Upper lobe of left lung (tissue), 6 donors: ENCODE measurements around the gene KITLG. TPM values are rescaled to one million over a fixed set of nuclear protein-coding genes. Genes with fewer than 3 reads are reported as not detected.

Source experiments
- ATAC-seq, 2 donors: fragments of 200-7000 bp; cut with Tn5 transposase; one replicate each; pipeline ENCODE4 v1.9.1; 2022; ENCODE audit warnings: mild to moderate bottlenecking in 2 of 2, moderate library complexity in 2 of 2; ENCODE audit not compliant: low FRiP score in 2 of 2
- DNase-seq, 2 donors: peaks; one replicate each; pipeline ENCODE4 v3.0.0-alpha.2; 2019 to 2020
- H3K27ac ChIP-seq, 4 donors: fragments of 200-600 bp; sonication (generic); one replicate each; pipeline ENCODE4 v1.5.1; 2016 to 2019
- H3K27me3 ChIP-seq, 4 donors: fragments of 200-600 bp; sonication (generic); one replicate each; pipeline ENCODE4 v1.5.1; 2017 to 2019
- H3K36me3 ChIP-seq, 4 donors: fragments of 200-600 bp; sonication (generic); one replicate each; pipeline ENCODE4 v1.5.1; 2016 to 2019
- H3K4me1 ChIP-seq, 4 donors: fragments of 200-600 bp; sonication (generic); one replicate each; pipeline ENCODE4 v1.5.1; 2018 to 2019
- H3K4me3 ChIP-seq, 4 donors: fragments of 200-600 bp; sonication (generic); one replicate each; pipeline ENCODE4 v1.5.1; 2017 to 2019; ENCODE audit warnings: mild to moderate bottlenecking in 2 of 4, moderate library complexity in 1 of 4
- H3K9me3 ChIP-seq, 4 donors: fragments of 200-600 bp; sonication (generic); one replicate each; pipeline ENCODE4 v1.5.1; 2018 to 2019
- CTCF ChIP-seq, 6 experiments: fragments of 450-650 bp in 4 of 6; fragments of 200-600 bp in 2 of 6; sonication (generic) in 2 of 6; IDR thresholded peaks; one replicate each; pipeline ENCODE4 v1.5.1; 2016 to 2019; ENCODE audit warnings: antibody characterized with exemption in 6 of 6
- EP300 ChIP-seq, 4 donors: sonication (generic); formaldehyde crosslinking; IDR thresholded peaks; one replicate each; pipeline ENCODE4 v1.5.1; 2017; ENCODE audit warnings: antibody characterized with exemption in 4 of 4, control low read depth in 2 of 4
- POLR2A ChIP-seq, 4 donors: fragments of 450-650 bp; IDR thresholded peaks; one replicate each; pipeline ENCODE4 v1.5.1; 2016 to 2017; ENCODE audit warnings: antibody characterized with exemption in 4 of 4, mild to moderate bottlenecking in 2 of 4
- POLR2AphosphoS5 ChIP-seq, 2 donors: sonication (generic); formaldehyde crosslinking; IDR thresholded peaks; one replicate each; pipeline ENCODE4 v1.5.1; 2017; ENCODE audit warnings: antibody characterized with exemption in 2 of 2
- WGBS, 2 donors: methylation state at CpG; one replicate each; pipeline ENCODE4 v1.1.5; 2017 to 2018; 5-methylcytosine and 5-hydroxymethylcytosine counted together
- total RNA-seq, 6 donors: library from RNA; depleted of rRNA in 4 of 6; stranded (reverse); fragments of >200 nt in 4 of 6; gene quantifications; one replicate each; pipeline versions ENCODE4 v1.1.0 to v1.2.1, GENCODE V29; 2016 to 2021
- donor health status: DM: no; HTN: no; CAD: no; lungs with moderate emphysema.
- donor health status: DM: no; HTN: yes; CAD: no; lungs with severe emphysema.

KITLG gene
- total RNA-seq, 6 donors from 2014 or later = 10.2 to 72.7 (median 36.6) TPM

DNA sequence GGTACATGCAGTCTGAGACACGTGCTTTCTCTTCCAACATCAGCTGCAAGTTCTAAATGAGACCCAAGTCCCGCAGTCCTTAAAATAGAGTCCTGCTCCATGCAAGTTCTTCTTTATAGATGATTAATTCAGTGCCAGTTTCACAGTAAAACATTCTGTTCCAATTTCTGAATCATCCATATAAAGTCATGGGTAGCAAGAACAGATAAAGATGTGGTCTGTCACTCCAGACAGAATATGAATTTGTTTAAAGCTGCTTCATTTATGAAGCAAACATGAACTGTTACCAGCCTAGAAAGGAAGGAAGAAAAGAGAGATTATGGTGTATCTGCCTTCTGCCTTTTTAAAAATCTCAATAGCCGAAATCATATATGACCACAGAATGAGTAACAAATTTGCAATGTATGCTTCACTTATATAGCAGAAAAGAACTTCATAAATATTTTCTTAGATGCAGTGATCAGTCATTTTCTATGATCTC is 83.3 kb downstream of the KITLG start:
- no peak for TF ChIP-seq POLR2A (IDR thresholded peaks at IDR 0.05)
- TF ChIP-seq CTCF (IDR thresholded peaks at IDR 0.05) = no peak
- Histone ChIP-seq H3K27me3 (no peaks in the 10 kb centered on the region), H3K4me3 (no peak overlapping the region), H3K27ac (no peak overlapping the region), H3K36me3 (peaks cover 0 to 10% (median 0%) of the 10 kb centered on the region in 4 donors), H3K9me3 (no peaks in the 10 kb centered on the region), H3K4me1 (no peaks in the 10 kb centered on the region)
- ATAC-seq (no peak), DNase-seq (no peak)
- WGBS, 2 donors = 85 to 90% methylated on average over 3 of the region's 3 CpGs

- Histone ChIP-seq H3K4me3 (no peak overlapping the region), H3K4me1 (no peaks in the 10 kb centered on the region), H3K27ac (no peak overlapping the region), H3K27me3 (no peaks in the 10 kb centered on the region), H3K9me3 (no peaks in the 10 kb centered on the region), H3K36me3 (peaks cover 0 to 10% (median 0%) of the 10 kb centered on the region in 4 donors)
- DNase-seq = no peak
- WGBS, 2 donors = 94 to 95% methylated on average over 3 of the region's 3 CpGs
- ATAC-seq = no peak
- TF ChIP-seq POLR2A (IDR thresholded peaks at IDR 0.05) (no peak), POLR2AphosphoS5 (IDR thresholded peaks at IDR 0.05) (no peak), CTCF (IDR thresholded peaks at IDR 0.05) (no peak), EP300 (IDR thresholded peaks at IDR 0.05) (no peak)
Measured at GRCh38 chr12:88496429-88496828, 83.8 kb downstream of the KITLG start.

- WGBS, 2 donors = 94% methylated on average over 1 of the region's 1 CpG
- H3K27ac ChIP-seq = no peak overlapping the region
- ATAC-seq = no peak
Measured at GRCh38 chr12:88495031-88495430, 85.2 kb downstream of the KITLG start.

GRCh38 chr12:88494520-88494919 is 85.8 kb downstream of the KITLG start:
- no peaks in the 10 kb centered on the region for H3K27me3 ChIP-seq
- ATAC-seq (no peak), DNase-seq (no peak)
- 77 to 89% methylated on average over 1 of the region's 1 CpG for WGBS, 2 donors
- H3K27ac ChIP-seq = no peak overlapping the region
- no peaks in the 10 kb centered on the region for H3K4me1 ChIP-seq
- H3K4me3 ChIP-seq = no peak overlapping the region
- peaks cover 0 to 10% (median 0%) of the 10 kb centered on the region in 4 donors for H3K36me3 ChIP-seq
- TF ChIP-seq POLR2A (IDR thresholded peaks at IDR 0.05) (no peak), CTCF (IDR thresholded peaks at IDR 0.05) (no peak), EP300 (IDR thresholded peaks at IDR 0.05) (no peak), POLR2AphosphoS5 (IDR thresholded peaks at IDR 0.05) (no peak)
- H3K9me3 ChIP-seq = no peaks in the 10 kb centered on the region

More at GRCh38 chr12:88495031-88495430, 85.2 kb downstream of the KITLG start:
- no peaks in the 10 kb centered on the region for H3K4me1 ChIP-seq
- H3K4me3 ChIP-seq = no peak overlapping the region
- no peaks in the 10 kb centered on the region for H3K9me3 ChIP-seq
- TF ChIP-seq CTCF (IDR thresholded peaks at IDR 0.05) (no peak), EP300 (IDR thresholded peaks at IDR 0.05) (no peak), POLR2A (IDR thresholded peaks at IDR 0.05) (no peak), POLR2AphosphoS5 (IDR thresholded peaks at IDR 0.05) (no peak)
- DNase-seq = no peak
- peaks cover 0 to 10% (median 0%) of the 10 kb centered on the region in 4 donors for H3K36me3 ChIP-seq
- H3K27me3 ChIP-seq = no peaks in the 10 kb centered on the region

GRCh38 chr12:88493636-88494035 is 86.6 kb downstream of the KITLG start:
- peaks cover 0 to 10% (median 0%) of the 10 kb centered on the region in 4 donors for H3K36me3 ChIP-seq
- ATAC-seq (no peak), DNase-seq (no peak)
- H3K9me3 ChIP-seq = no peaks in the 10 kb centered on the region
- TF ChIP-seq POLR2A (IDR thresholded peaks at IDR 0.05) (no peak), EP300 (IDR thresholded peaks at IDR 0.05) (no peak)
- H3K27me3 ChIP-seq = no peaks in the 10 kb centered on the region
- no peaks in the 10 kb centered on the region for H3K4me1 ChIP-seq
- WGBS, 2 donors = 74 to 77% methylated on average over 2 of the region's 2 CpGs
- no peak overlapping the region for H3K27ac ChIP-seq
- no peak overlapping the region for H3K4me3 ChIP-seq
